HG03108 (cell line): ENCODE measurements around the gene NUDT21.
"Not testable (repeated sequence)": the region's sequence is repeated elsewhere in the genome, so short reads cannot be mapped to it uniquely, and the experiment has no call there.

Experiments
- ATAC-seq: cut with Tn5 transposase; IDR thresholded peaks from one replicate; pipeline ENCODE4 v1.9.1; 2021; ENCODE audit warnings: moderate library complexity; ENCODE audit not compliant: unreplicated experiment

Gene NUDT21

DNA sequence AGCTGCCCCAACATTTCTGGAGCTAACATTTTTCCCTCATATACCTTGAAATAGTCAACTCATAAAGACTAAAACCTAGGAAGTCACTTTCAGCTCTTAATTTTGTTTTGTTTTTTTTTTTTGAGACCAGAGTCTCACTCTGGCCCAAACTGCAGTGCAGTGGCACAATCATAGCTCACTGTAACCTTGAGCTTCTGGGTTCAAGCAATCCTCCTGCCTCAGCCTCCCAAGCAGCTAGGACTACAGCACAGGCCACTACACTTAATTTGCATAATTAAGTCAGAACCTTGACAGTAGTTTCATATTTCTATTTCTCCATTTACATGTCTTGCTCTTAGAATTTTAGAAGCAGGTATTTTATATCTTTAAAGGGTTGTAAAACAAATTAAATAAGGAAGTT lies 30.5 kb downstream of the NUDT21 start:
- no peak for ATAC-seq

DNA sequence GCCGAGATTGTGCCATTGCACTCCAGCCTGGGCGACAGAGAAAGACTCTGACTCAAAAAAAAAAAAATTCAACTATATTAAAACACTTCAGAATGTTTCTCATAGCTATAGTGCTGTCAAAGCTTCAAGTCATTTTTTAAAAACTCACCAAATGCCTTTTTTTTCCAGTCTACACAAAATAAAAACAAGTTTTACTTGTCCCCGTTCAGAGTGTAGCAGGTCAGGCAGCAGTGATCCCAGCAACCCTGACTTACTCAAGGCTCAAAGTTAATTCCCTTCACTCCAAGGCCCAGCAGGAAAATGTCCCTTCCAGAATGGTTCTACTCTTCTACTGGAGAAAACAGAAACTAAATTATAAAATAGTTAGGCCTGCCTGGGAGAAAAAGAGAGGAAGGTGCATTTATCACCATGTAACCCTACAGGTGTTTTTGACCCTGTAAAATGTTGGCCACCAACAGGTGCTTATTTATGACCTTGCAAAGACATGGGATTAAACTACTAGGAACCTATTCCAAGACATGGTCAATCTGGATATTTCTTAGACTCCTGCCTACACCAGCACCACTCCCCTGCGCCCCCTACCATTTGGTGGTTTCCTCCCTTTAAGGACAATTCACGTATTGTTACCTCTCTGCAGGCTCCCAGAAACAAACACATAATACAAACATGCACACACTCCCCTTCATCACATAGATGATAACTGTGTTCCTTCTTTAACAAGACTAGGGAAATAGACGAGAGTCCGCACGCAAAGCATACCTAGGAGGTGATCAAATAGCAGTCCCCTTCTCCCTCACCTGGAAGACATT lies 31.2 kb downstream of the NUDT21 start:
- no peak for ATAC-seq

DNA sequence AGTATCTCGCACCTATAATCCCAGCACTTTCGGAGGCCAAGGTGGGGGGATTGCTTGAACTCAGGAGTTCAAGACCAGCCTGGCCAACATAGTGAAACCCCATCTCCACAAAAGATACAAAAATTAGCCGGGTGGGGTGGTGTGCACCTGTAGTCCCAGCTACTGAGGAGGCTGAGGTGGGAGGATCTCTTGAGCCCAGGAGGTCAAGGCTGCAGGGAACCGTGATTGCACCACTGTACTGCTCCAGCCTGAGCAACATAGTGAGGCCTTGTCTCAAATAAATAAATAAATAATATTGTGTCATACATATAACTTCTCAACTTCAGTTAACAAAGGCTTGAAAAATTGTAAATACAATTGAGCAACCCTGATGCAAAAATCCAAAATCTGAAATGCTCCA lies 34.0 kb downstream of the NUDT21 start:
- ATAC-seq: no peak

DNA sequence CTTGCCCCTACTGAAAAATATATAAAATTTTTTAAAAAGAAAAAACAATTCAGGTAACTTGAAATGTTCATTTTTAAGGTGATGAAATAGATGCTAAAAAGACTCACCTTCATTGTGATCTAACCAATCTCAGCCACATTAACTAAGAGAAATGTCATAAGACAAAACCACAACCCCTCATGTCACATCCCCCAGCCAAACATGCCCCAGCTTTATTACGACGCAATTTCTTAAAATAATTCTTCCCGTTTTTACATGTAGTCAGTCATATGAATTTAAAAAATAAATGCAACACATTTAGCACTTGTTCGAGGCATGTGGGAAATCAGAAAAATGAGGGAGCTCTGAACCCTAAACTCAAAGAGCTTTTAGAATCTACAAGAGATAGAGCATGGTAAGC lies 35.3 kb downstream of the NUDT21 start:
- ATAC-seq: no peak

DNA sequence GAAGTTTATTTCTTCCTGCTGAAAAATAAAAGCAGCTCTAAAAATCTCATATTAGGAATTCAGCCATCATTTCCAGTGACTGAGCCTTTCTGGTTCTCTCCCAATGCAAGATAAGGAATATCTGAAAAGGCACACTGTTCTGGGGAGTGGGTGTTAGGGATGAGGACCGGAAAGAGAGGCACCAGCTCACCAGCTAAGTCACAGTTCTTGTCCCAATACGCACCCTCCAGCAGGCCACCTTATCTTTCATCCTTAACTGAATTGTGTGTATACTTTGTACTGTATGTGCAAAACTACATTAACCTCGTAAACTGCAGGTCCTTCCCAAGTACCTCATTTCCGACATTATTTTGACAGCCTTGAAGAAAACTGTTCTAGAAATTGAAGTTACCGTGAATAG lies 36.8 kb downstream of the NUDT21 start:
- no peak for ATAC-seq

DNA sequence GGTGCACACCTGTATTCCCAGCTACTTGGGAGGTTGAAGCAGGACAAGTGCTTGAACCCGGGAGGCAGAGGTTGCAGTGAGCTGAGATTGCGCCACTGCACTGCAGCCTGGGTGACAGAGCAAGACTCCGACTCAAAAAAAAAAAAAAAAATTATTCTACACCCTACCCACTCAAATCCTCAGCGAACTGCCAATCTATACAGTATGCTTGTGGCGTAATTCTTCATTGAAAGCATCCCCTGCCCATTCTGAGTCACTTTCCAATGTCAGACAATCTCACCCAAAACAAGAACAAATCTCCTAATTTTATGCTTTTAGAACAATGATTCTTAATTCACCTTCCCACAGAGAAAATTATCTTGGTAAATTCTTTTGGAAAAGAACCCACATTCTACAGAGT lies 37.8 kb downstream of the NUDT21 start:
- ATAC-seq: no peak

DNA sequence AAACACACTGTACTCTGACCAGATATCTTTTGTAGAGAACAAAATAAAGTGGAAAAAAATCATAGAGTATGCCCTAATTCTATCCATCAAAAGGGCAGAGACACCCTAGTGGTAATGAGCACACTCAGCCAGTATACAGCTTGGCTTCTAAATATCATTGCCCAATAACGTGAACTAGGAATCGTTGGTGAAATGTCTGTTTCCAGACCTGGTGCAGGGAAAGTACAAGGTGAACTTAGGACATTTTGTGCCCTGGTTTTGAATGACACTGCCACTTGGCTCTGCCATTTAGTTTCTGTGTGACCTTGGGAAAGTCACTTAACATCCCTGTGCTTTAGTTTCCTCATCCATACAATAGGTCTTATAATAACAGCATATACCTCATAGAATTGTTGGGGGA lies 39.5 kb downstream of the NUDT21 start:
- no peak for ATAC-seq

DNA sequence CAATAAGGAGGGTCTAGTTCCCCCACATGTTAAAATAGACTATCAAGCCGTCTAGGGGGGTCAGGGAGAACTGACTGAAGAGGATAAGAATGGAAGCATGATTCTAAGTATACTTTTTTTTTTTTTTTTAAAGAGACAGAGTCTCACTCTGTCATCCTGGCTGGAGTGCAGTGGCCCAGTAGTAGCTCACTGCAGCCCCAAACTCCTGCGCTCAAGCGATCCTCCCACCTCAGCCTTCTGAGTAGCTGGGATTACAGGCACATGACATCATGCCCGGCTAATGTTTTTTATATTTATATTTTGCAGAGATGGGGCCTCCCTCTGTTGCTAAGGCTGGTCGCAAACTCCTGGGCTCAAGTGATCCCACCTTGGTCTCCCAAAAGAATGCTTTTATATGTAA lies 40.0 kb downstream of the NUDT21 start:
- ATAC-seq: no peak

DNA sequence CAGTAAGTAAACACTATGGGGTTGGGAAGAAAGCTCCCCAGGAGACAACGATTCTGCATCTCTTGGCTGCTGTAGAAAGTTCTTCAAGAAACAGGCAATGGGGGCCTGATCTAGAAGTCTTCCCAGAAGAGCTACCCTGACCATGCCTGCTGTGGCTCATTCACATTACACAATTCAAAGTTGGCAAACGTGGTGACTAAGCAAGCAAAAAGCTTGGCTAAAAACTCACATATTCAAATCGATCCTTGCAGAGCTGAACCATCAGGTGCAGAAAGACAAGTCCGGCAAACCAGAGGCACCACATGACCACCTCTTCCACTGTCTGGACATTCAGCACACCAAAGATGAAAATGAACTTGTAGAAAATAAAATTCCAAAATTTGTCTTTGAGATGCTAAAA lies 41.9 kb downstream of the NUDT21 start:
- no peak for ATAC-seq

DNA sequence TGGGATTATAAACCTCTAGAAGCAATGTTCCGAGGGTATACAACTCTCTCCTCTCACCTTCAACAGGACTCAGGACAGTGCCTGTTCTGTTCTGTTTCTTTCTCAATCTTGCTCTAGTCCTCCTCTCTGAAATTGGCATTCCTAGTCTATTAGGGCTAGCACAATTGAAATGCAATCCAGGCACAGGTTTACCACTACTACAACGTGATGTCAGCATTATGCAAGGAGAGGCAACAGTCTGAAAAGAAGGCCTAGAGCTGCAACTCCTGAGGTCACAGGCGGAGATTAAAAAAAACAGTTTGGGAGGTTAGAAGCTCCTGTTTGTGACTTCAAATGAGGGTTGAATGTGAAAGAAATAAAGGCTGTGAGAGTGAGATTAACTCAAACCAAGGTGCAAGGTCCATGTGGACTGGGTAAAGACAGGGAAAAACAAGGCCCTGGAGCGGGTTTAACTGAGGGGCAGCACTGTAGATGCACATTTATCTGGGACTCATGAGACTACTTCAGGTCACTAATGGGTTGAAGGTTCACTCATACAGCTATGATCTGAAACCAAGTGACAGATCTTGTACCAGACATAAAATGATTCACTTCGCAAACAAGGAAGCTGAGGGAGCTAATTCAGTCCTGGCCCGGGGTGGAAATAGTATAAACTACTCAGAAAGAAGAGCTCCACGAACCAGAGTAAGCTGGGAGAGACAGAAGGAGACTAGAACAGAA lies 42.6 kb downstream of the NUDT21 start:
- ATAC-seq: no peak

DNA sequence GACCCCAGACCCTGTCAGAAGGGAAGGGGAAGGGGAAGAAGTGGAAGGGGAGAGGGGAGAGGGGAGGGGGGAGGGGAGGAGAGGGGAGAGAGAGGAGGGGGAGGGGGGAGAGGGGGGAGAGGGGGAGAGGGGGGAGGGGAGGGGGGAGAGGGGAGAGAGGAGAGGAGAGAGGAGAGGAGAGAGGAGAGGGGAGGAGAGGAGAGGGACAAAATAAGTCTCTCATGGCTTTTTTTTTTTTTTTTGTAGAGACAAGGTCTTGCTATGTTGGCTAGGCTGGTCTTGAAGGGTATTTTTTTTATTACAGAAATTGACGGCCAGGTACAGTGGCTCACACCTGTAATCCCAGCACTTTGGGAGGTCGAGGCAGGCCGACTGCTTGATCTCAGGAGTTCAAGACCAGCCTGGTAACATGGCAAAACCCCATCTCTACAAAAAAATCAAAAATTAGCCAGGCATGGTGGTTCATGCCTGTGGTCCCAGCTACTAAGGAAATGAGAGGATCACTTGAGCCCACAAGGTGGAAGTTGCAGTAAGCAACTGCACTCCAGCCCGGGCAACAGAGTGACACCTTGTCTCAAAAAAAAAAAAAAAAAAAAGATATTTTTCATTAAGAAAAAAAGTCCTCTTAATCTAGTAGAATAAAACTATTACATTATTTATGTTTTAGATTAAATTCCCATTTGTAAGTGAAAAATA lies 45.0 kb downstream of the NUDT21 start:
- ATAC-seq: no peak

DNA sequence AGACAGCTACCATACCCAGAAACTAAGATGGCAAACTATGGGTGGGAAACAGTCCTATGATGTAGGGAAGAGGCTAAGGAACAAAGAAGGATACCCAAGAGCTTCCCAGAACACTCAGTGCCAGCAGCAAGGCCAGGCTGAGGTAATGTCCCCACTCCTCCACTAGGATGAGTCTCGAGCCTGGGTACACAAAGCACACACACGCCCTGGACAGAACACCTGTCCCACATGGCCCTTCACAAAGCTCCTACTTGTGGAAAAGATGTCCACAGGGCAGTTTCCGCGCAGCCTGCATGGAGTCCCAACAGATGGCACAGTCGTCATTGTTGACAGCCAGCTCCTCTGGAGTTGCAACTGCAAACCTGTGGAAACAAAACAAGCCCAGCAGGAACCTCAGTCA lies 49.6 kb downstream of the NUDT21 start:
- ATAC-seq: no peak

DNA sequence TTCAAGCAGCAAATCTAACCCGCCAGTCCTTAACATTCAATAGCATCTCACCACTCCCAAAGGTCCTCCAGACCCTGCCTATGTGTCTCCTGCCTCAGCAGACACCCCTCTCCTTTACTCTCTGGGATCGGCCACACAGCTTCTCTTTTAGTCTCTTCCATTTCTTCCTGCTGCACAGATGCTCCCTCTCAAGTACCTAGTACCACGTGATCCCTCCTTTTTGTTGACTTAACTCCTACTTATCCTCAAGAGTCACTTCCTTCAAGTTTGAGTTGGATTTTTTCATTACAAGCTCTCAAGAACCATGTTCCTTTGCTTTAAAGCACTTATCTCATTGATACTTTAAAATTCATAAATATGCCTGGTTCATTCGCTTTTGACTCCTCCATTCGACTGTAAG lies 50.7 kb downstream of the NUDT21 start:
- ATAC-seq: no peak

DNA sequence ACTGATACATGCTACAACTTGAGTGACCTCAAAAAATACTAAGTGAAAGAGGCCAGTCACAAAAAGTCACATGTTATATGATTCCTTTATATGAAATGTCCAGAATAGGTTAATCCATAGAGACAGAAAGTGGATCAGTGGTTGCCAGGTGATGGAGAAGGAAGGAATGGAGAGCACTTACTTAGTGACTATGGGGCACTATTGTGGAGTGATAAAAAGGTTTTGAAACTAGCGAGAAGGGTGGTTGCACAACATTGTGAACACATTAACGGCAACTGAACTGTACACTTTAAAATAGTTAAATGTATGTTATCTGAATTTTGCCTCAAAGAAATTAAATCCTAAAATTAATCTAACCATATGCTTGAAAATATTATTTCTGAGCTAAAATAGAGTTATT lies 51.6 kb downstream of the NUDT21 start:
- ATAC-seq: no peak

DNA sequence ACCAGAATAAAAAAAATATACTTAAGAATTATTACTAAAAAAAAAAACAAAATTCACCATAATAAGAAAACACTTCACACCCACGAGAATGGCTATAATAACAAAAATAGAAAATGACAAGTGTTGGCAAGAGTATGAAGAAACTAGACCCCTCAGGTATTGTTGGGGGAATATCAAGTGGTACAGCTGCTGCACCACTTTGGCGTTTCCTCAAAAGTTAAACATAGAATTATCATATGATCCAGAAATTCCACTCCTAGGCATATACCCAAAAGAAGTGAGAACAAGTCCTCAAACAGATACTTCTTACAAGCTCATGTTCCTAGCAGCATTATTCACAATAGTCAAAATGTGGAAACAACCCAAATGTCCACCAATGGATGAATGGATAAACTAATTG lies 52.1 kb downstream of the NUDT21 start:
- no peak for ATAC-seq

DNA sequence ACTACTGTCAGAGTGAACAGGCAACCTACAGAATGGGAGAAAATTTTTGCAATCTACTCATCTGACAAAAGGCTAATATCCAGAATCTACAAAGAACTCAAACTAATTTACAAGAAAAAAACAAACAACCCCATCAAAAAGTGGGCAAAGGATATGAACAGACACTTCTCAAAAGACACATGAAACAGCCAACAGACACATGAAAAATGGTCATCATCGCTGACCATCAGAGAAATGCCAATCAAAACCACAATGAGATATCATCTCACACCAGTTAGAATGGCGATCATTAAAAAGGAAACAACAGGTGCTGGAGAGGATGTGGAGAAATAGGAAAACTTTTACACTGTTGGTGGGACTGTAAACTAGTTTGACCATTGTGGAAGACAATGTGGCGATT lies 54.4 kb downstream of the NUDT21 start:
- ATAC-seq: not testable (repeated sequence)

DNA sequence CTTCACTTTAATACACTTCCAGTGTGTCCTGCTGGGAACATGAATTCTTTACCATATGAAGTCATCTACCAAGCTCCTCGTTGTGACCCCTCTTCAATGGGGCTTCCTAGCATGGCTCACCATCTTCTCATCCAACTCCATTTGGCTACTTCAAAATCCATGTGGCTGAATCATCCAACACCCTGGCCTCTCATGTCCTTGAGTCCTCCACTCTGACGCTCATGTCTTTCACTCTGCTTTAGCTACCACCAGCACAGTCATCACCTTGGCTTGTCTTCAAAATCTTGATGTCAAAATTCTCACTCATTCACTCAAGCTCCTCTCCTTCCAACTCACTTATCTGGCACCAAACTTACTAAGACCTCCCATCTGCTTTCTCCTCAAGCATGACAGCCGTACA lies 61.6 kb downstream of the NUDT21 start:
- no peak for ATAC-seq

DNA sequence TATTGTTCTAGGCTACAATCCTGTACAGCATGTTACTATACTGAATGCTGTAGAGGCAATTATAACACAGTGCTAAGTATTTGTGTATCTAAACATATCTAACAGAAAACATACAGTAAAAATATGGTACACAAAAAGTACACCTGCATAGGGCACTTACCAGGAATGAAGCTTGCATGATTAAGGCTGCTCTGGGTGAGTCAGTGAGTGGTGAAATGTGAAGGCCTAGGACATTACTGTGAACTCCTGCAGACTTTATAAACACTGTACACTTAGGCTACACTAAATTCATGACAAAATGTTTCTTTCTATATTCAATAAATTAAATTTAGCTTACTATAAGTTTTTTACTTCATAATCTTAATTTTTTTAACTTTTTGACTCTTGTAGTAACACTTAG lies 62.9 kb downstream of the NUDT21 start:
- no peak for ATAC-seq

DNA sequence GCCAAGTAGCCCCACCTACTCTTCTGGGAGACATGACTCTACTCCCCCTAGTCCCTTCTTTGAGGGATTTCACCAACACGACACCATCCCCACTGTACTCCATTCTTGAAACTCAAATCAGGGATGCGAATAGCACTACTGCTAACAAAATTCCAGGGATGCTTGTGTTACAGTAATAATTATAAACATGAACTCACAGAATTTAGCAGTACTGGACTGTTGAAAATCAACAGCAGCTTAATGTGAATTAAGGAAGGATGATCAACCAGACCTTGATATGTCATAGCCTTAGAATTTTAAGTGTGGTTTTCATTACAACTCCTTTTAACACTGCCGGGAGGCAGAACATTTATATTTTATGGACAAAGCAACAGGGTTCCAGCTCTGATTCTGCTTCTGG lies 63.7 kb downstream of the NUDT21 start:
- ATAC-seq: no peak

DNA sequence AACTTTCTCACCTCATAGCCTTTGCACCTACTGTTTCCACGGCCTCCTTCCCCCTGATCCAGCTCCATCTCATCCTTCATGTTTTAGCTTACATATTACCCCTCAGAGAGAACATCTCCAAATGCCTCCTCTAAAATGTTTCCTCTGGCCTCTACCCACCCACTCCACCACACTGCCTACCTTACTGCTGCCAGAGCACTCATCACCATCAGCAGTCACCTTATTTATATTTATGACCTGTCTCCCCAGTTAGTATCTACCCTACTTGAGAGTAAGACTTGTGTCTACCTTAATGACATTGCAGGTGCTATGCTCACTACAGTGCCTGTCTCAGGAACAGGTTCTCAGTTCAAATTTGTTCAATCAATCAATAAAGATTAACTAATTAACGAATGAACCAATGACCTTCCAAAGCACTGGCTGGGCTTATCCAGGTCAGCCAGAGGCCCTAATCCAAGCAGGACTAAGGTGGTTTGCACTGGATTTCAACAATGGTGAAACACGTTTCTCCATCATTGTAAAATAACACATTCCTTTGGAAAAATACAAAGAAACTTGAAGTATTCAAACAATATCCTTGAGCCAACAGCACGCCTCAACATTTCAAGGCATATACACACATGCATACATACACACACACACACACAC lies 66.9 kb downstream of the NUDT21 start:
- ATAC-seq: no peak

DNA sequence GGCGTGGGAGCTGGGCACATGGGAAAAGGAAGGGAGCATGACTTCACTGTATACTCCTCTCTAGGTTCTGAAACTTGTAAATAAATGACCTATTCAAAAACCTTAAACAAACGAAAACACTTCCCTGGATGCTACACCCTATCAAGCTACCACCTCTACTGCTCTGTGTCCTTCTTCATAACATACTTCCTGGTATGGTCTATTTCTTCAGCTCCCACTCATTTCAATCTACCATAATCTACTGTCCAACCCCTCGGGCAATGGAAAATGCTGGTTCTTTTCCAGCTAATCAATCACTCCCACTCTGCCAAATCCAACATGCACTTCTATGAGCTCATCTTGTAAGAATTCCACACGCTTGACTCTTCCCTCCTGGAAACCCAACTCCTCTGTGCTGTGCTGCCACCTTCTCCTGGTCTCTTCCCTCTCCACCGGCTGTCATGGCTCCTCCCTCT lies 68.2 kb downstream of the NUDT21 start:
- no peak for ATAC-seq
